ENCODE measurements around the gene ZNF217.
"Not testable (repeated sequence)": the region's sequence is repeated elsewhere in the genome, so short reads cannot be mapped to it uniquely, and the experiment has no call there.

The ZNF217 gene

GRCh38 chr20:53592992-53593465, 610 bp downstream of the ZNF217 start:
- peak overlapping the region; percentile 97 for H3K27ac ChIP-seq (ENCODE audit: low read depth, low read length, poor library complexity, severe bottlenecking)
- no peaks in the 10 kb centered on the region for H3K36me3 ChIP-seq (ENCODE audit: insufficient read depth, low read length)
- no peak for TF ChIP-seq EZH2 (IDR thresholded peaks at IDR 0.05; ENCODE audit: borderline replicate concordance, low read length)
- TF ChIP-seq, protein P1, sequence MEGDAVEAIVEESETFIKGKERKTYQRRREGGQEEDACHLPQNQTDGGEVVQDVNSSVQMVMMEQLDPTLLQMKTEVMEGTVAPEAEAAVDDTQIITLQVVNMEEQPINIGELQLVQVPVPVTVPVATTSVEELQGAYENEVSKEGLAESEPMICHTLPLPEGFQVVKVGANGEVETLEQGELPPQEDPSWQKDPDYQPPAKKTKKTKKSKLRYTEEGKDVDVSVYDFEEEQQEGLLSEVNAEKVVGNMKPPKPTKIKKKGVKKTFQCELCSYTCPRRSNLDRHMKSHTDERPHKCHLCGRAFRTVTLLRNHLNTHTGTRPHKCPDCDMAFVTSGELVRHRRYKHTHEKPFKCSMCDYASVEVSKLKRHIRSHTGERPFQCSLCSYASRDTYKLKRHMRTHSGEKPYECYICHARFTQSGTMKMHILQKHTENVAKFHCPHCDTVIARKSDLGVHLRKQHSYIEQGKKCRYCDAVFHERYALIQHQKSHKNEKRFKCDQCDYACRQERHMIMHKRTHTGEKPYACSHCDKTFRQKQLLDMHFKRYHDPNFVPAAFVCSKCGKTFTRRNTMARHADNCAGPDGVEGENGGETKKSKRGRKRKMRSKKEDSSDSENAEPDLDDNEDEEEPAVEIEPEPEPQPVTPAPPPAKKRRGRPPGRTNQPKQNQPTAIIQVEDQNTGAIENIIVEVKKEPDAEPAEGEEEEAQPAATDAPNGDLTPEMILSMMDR (IDR thresholded peaks at IDR 0.05; ENCODE audit: low read length), result no peak
- H3K9ac ChIP-seq (ENCODE audit: low read length), result peak overlapping the region; percentile 98
- H3K79me2 ChIP-seq (ENCODE audit: insufficient read depth, low read length), result peaks cover 71% of the 10 kb centered on the region
- H4K20me1 ChIP-seq (ENCODE audit: insufficient read depth, low read length), result no peaks in the 10 kb centered on the region
- peak overlapping the region; percentile 70 for H3K4me2 ChIP-seq (ENCODE audit: low read length)
- H3K9me2 ChIP-seq (ENCODE audit: low read depth, low read length), result no peaks in the 10 kb centered on the region
- no peaks in the 10 kb centered on the region for H3K9me3 ChIP-seq (ENCODE audit: low read length)
- H2AFZ ChIP-seq (ENCODE audit: low read length), result no peak overlapping the region
- H3K4me3 ChIP-seq (ENCODE audit: low read depth, low read length, poor library complexity, severe bottlenecking), result peak overlapping the region; percentile 98
- H3F3A ChIP-seq (ENCODE audit: insufficient read depth, low read length), result peaks cover 3% of the 10 kb centered on the region; the same call in 1 of the 2 replicates
- H3K4me1 ChIP-seq (ENCODE audit: insufficient read depth, low read length, severe bottlenecking), result peaks cover 61% of the 10 kb centered on the region
- no peaks in the 10 kb centered on the region for H3K27me3 ChIP-seq (ENCODE audit: insufficient read depth, low read length)

DNA sequence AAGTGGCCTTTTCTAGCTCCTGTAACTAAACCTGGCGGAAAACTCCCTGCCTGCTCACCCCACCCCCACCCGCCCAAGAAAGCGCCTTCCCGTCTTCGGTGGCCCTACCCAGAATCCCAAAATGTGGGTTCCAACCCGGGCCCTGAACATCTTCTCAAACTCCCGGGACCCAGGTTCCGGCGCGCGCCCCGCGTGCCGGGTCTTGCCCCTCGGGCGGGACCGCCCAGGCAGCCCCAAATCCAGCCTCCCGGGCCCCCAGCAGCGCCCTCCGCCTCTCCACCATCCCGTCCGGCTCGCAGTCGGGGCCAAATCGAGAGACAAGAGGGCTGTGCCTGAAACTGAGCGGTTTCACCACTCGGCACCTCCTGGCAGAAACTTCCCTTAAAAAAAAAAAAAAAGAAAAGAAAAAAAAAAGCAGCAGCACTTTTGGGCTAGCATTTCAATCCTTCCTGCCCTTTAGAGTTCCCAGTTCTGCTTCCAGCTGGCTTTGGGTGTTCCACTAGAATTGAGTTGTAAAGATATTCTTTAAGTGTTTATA, 1.1 kb downstream of the ZNF217 start:
- H4K20me1 ChIP-seq (ENCODE audit: insufficient read depth, low read length); H2AFZ ChIP-seq (ENCODE audit: low read length); H3K36me3 ChIP-seq (ENCODE audit: insufficient read depth, low read length); H3K9me3 ChIP-seq (ENCODE audit: low read length); H3K27me3 ChIP-seq (ENCODE audit: insufficient read depth, low read length); H3F3A ChIP-seq (ENCODE audit: insufficient read depth, low read length); H3K9me2 ChIP-seq (ENCODE audit: low read depth, low read length): not testable (repeated sequence)
- peak overlapping the region; percentile 98 for H3K9ac ChIP-seq (ENCODE audit: low read length)
- H3K4me1 ChIP-seq (ENCODE audit: insufficient read depth, low read length, severe bottlenecking), result peaks cover 60% of the 10 kb centered on the region
- H3K4me2 ChIP-seq (ENCODE audit: low read length), result peak overlapping the region; percentile 70
- H3K27ac ChIP-seq (ENCODE audit: low read depth, low read length, poor library complexity, severe bottlenecking), result peak overlapping the region; percentile 97
- H3K4me3 ChIP-seq (ENCODE audit: low read depth, low read length, poor library complexity, severe bottlenecking), result peak overlapping the region; percentile 98
- H3K79me2 ChIP-seq (ENCODE audit: insufficient read depth, low read length), result peaks cover 76% of the 10 kb centered on the region

DNA sequence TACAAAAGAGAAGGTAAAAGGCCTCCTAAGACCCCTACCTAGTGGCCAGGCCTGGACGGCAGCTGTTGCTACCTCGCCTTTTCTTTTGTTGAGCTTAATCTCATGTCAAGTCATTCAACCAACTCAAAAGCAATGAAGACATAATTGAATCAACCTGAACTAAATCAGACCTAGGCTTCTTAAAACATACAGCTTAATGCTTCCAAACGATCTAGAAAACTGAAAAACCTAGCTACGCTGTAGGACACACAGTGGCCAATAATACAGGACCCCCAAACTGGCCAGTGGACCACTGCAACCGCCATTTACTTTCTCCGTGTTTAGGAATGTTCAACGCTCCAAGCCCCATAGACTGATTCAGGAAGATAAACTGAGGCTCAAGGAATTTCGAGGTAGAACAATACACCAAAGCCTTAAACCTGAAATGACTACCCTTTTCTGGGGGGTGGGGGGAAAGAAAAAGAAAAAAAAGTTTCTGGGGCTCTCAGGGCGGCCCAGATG, 1.6 kb downstream of the ZNF217 start:
- peak overlapping the region; percentile 97 for H3K27ac ChIP-seq (ENCODE audit: low read depth, low read length, poor library complexity, severe bottlenecking)

DNA sequence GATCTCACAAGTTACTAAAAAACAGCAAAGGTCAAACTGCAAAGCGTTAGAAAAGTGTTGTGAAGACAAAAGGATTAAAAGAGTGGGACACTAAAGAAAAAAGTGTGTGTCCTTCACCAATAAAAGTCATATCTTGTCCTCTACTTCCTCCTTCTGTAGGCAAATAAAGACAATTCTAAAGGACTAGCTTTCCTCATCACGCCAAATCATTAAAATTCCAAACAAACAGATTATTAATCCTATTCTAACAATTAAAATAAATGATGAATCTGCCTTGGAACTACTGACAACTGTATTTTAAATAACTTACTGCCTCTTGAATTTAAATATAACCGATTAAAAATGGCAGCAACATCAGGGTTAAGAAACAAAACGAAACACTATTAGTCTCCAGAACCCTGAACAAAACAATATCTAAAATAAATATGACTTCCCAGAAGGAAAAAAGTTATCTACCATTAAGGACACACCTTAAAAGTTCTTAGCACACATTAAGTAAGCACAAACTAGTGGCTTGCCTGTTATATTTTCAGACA, 2.4 kb downstream of the ZNF217 start:
- not testable (repeated sequence) for H4K20me1 ChIP-seq (ENCODE audit: insufficient read depth, low read length); H3K9me2 ChIP-seq (ENCODE audit: low read depth, low read length); H2AFZ ChIP-seq (ENCODE audit: low read length); H3K27me3 ChIP-seq (ENCODE audit: insufficient read depth, low read length); H3K9me3 ChIP-seq (ENCODE audit: low read length); H3F3A ChIP-seq (ENCODE audit: insufficient read depth, low read length); H3K36me3 ChIP-seq (ENCODE audit: insufficient read depth, low read length)
- Histone ChIP-seq H3K4me3 (ENCODE audit: low read depth, low read length, poor library complexity, severe bottlenecking) (peak overlapping the region; percentile 98), H3K4me1 (ENCODE audit: insufficient read depth, low read length, severe bottlenecking) (peaks cover 62% of the 10 kb centered on the region), H3K9ac (ENCODE audit: low read length) (peak overlapping the region; percentile 98), H3K27ac (ENCODE audit: low read depth, low read length, poor library complexity, severe bottlenecking) (peak overlapping the region; percentile 97), H3K4me2 (ENCODE audit: low read length) (peak overlapping the region; percentile 70), H3K79me2 (ENCODE audit: insufficient read depth, low read length) (peaks cover 79% of the 10 kb centered on the region)

More for the DNA sequence above, 1.6 kb downstream of the ZNF217 start:
- H3K9me3 ChIP-seq (ENCODE audit: low read length); H4K20me1 ChIP-seq (ENCODE audit: insufficient read depth, low read length); H3F3A ChIP-seq (ENCODE audit: insufficient read depth, low read length); H3K36me3 ChIP-seq (ENCODE audit: insufficient read depth, low read length); H3K9me2 ChIP-seq (ENCODE audit: low read depth, low read length); H3K27me3 ChIP-seq (ENCODE audit: insufficient read depth, low read length); H2AFZ ChIP-seq (ENCODE audit: low read length): not testable (repeated sequence)
- Histone ChIP-seq H3K79me2 (ENCODE audit: insufficient read depth, low read length) (peaks cover 79% of the 10 kb centered on the region), H3K4me2 (ENCODE audit: low read length) (peak overlapping the region; percentile 70), H3K4me3 (ENCODE audit: low read depth, low read length, poor library complexity, severe bottlenecking) (peak overlapping the region; percentile 98), H3K4me1 (ENCODE audit: insufficient read depth, low read length, severe bottlenecking) (peaks cover 62% of the 10 kb centered on the region), H3K9ac (ENCODE audit: low read length) (peak overlapping the region; percentile 98)

DNA sequence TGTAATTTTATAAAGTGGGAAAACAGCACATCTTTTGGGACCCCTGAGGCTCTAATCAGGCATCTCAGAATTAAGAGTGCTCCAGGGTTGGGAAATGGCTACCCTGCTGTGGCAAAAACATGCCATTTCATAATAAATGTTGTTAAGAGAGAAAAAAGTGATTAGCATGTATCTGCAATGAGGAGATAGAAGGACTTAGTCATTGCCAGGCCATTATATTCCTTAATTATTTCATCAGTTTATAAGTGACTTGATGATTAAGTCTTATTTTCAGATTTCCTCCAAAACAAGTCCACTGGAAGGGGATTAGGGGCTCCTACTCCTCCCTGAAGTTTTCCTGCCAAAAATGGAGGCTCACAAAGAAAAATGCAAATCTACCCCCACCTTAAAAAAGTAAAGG, 3.0 kb downstream of the ZNF217 start:
- not testable (repeated sequence) for H3K27me3 ChIP-seq (ENCODE audit: insufficient read depth, low read length)
- peak overlapping the region; percentile 98 for H3K9ac ChIP-seq (ENCODE audit: low read length)

DNA sequence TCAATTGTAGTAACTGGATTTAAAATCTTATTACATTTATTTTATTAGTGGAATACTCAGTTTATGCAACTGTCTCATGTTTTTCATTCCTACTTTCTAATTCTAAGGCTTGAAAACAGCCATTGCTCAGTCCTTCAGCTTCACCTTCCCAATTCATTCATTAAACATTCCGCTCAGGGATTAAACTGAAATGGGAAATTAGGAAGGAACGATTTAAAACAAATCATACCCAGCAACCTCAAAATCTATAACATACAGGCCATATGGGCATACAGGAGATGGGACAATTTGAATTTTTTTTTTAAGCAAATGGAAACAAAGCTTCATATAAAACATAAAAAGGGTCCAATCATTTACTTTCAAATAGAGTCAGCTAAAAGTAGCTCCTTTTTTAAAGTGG, 3.5 kb downstream of the ZNF217 start:
- peaks cover 62% of the 10 kb centered on the region for H3K4me1 ChIP-seq (ENCODE audit: insufficient read depth, low read length, severe bottlenecking)
- not testable (repeated sequence) for H3K27me3 ChIP-seq (ENCODE audit: insufficient read depth, low read length); H3K36me3 ChIP-seq (ENCODE audit: insufficient read depth, low read length); H4K20me1 ChIP-seq (ENCODE audit: insufficient read depth, low read length); H3F3A ChIP-seq (ENCODE audit: insufficient read depth, low read length); H3K9me2 ChIP-seq (ENCODE audit: low read depth, low read length); H3K9me3 ChIP-seq (ENCODE audit: low read length); H2AFZ ChIP-seq (ENCODE audit: low read length)
- H3K79me2 ChIP-seq (ENCODE audit: insufficient read depth, low read length), result peaks cover 82% of the 10 kb centered on the region
- peak overlapping the region; percentile 98 for H3K4me3 ChIP-seq (ENCODE audit: low read depth, low read length, poor library complexity, severe bottlenecking)
- peak overlapping the region; percentile 98 for H3K9ac ChIP-seq (ENCODE audit: low read length)
- H3K27ac ChIP-seq (ENCODE audit: low read depth, low read length, poor library complexity, severe bottlenecking), result peak overlapping the region; percentile 97
- peak overlapping the region; percentile 70 for H3K4me2 ChIP-seq (ENCODE audit: low read length)

More for the DNA sequence above, 3.0 kb downstream of the ZNF217 start:
- Histone ChIP-seq H3K27ac (ENCODE audit: low read depth, low read length, poor library complexity, severe bottlenecking) (peak overlapping the region; percentile 97), H3K4me1 (ENCODE audit: insufficient read depth, low read length, severe bottlenecking) (peaks cover 62% of the 10 kb centered on the region), H3K4me2 (ENCODE audit: low read length) (peak overlapping the region; percentile 70), H3K4me3 (ENCODE audit: low read depth, low read length, poor library complexity, severe bottlenecking) (peak overlapping the region; percentile 98), H3K79me2 (ENCODE audit: insufficient read depth, low read length) (peaks cover 82% of the 10 kb centered on the region)
- H4K20me1 ChIP-seq (ENCODE audit: insufficient read depth, low read length); H3K36me3 ChIP-seq (ENCODE audit: insufficient read depth, low read length); H3K9me2 ChIP-seq (ENCODE audit: low read depth, low read length); H3F3A ChIP-seq (ENCODE audit: insufficient read depth, low read length); H3K9me3 ChIP-seq (ENCODE audit: low read length); H2AFZ ChIP-seq (ENCODE audit: low read length): not testable (repeated sequence)
